GM10847 (cell line): Measurements from ENCODE around the gene MCAM.
A peak's percentile ranks its signal among the peaks of the same experiment; 100 is the strongest.

Source experiments
- POLR2A ChIP-seq: IDR thresholded peaks from 2 replicates; pipeline ENCODE4 v1.6.1; 2011; ENCODE audit not compliant: insufficient read length; ENCODE audit errors: extremely low read depth

MCAM gene

GRCh38 chr11:119322360-119322739 is 5.4 kb upstream of the MCAM start:
- no peak for TF ChIP-seq POLR2A

GRCh38 chr11:119320776-119321524 is 4.0 kb upstream of the MCAM start:
- TF ChIP-seq POLR2A, result peak; percentile 65

- no peak for TF ChIP-seq POLR2A
These were observed 3.4 kb upstream of the MCAM start for GRCh38 chr11:119320240-119320775.

- TF ChIP-seq POLR2A, result no peak
These were observed 2.8 kb upstream of the MCAM start for GRCh38 chr11:119319700-119320239.

GRCh38 chr11:119319136-119319699 is 2.3 kb upstream of the MCAM start:
- TF ChIP-seq POLR2A, result no peak

- TF ChIP-seq POLR2A, result no peak
These were observed 1.6 kb upstream of the MCAM start for GRCh38 chr11:119318240-119319135.

GRCh38 chr11:119317592-119318239 is 786 bp upstream of the MCAM start:
- no peak for TF ChIP-seq POLR2A

GRCh38 chr11:119316016-119316728 is 758 bp downstream of the MCAM start:
- no peak for TF ChIP-seq POLR2A

- no peak for TF ChIP-seq POLR2A
These were observed 1.6 kb downstream of the MCAM start for GRCh38 chr11:119315131-119316015.

GRCh38 chr11:119314726-119315125 is 2.2 kb downstream of the MCAM start:
- TF ChIP-seq POLR2A, result no peak

GRCh38 chr11:119310682-119311052 is 6.3 kb downstream of the MCAM start:
- TF ChIP-seq POLR2A, result no peak

GRCh38 chr11:119309953-119310681 is 6.8 kb downstream of the MCAM start:
- no peak for TF ChIP-seq POLR2A

GRCh38 chr11:119309411-119309810 is 7.5 kb downstream of the MCAM start:
- TF ChIP-seq POLR2A, result no peak
